K562 (cell line): ENCODE data around the gene HNRNPF. TPM values are rescaled to one million over a fixed set of nuclear protein-coding genes. Genes with fewer than 3 reads are reported as not detected.

Experiments used
- BRCA1 ChIP-seq, 2 experiments: fragments of 450-650 bp in 1 of 2; sonication (generic) in 1 of 2; formaldehyde crosslinking in 1 of 2; IDR thresholded peaks; 2 replicates each; pipeline versions ENCODE4 v1.5.0 to v1.6.1; 2017 to 2020; ENCODE audit warnings: mild to moderate bottlenecking in 1 of 2, missing genetic modification reagents in 1 of 2
- CCNT2 ChIP-seq: IDR thresholded peaks from 2 replicates; pipeline ENCODE4 v1.6.1; 2011; ENCODE audit warnings: borderline replicate concordance, low read depth, mild to moderate bottlenecking, moderate library complexity, mixed read lengths, low read length; ENCODE audit not compliant: insufficient read length; ENCODE audit errors: extremely low read depth
- DMBX1 ChIP-seq: fragments of 250-450 bp; sonication (Bioruptor Pico); IDR thresholded peaks from 2 replicates; pipeline ENCODE4 v1.8.0; 2022; ENCODE audit warnings: inconsistent platforms, mild to moderate bottlenecking, moderate library complexity, borderline replicate concordance
- ETS1 ChIP-seq: conservative IDR thresholded peaks from 2 replicates; pipeline ENCODE4 v1.6.1; 2011; ENCODE audit warnings: low read depth, mild to moderate bottlenecking, low read length; ENCODE audit not compliant: control insufficient read depth
- ETS2 ChIP-seq: IDR thresholded peaks from 2 replicates; pipeline ENCODE4 v1.6.1; 2016; ENCODE audit warnings: borderline replicate concordance, missing genetic modification characterization, mild to moderate bottlenecking, moderate library complexity, missing compliant biosample characterization; ENCODE audit not compliant: poor library complexity, severe bottlenecking
- MAFK ChIP-seq: IDR thresholded peaks from 2 replicates; pipeline ENCODE4 v1.6.1; 2011; ENCODE audit warnings: low read length, improper control_type of control experiment
- MED1 ChIP-seq: sonication (generic); formaldehyde crosslinking; IDR thresholded peaks from 2 replicates; pipeline ENCODE4 v1.8.1; 2023; ENCODE audit warnings: missing genetic modification reagents, borderline replicate concordance
- MITF ChIP-seq: IDR thresholded peaks from 2 replicates; pipeline ENCODE4 v1.6.1; 2014; ENCODE audit warnings: antibody characterized with exemption
- MXI1 ChIP-seq: IDR thresholded peaks from 2 replicates; pipeline ENCODE4 v1.6.1; 2011; ENCODE audit warnings: low read depth, mild to moderate bottlenecking, improper control_type of control experiment, low read length
- NEUROD1 ChIP-seq: fragments of 150-350 bp; IDR thresholded peaks from 2 replicates; pipeline ENCODE4 v1.6.1; 2014; ENCODE audit warnings: borderline replicate concordance, low read length, low read depth; ENCODE audit not compliant: partially characterized antibody
- NFIC ChIP-seq: fragments of 450-650 bp; IDR thresholded peaks from 2 replicates; pipeline ENCODE4 v1.6.1; 2017; ENCODE audit warnings: mild to moderate bottlenecking, inconsistent platforms
- SREBF2 ChIP-seq: sonication (generic); formaldehyde crosslinking; IDR thresholded peaks from 2 replicates; pipeline ENCODE4 v1.4.0; 2020; ENCODE audit warnings: mild to moderate bottlenecking, missing genetic modification reagents
- TCF7 ChIP-seq: sonication (generic); IDR thresholded peaks from 2 replicates; pipeline ENCODE4 v1.6.1; 2016; ENCODE audit warnings: antibody characterized with exemption, borderline replicate concordance
- U2AF2 ChIP-seq: fragments of 200-400 bp; formaldehyde crosslinking; optimal IDR thresholded peaks from 2 replicates; pipeline ENCODE3; 2017; ENCODE audit warnings: low read depth, mild to moderate bottlenecking, low read length
- UBTF ChIP-seq, 2 experiments: IDR thresholded peaks; 2 replicates each; pipeline ENCODE4 v1.6.1; 2012; ENCODE audit warnings: improper control_type of control experiment in 2 of 2, low read depth in 2 of 2, low read length in 2 of 2, borderline replicate concordance in 1 of 2
- ZBTB5 ChIP-seq: fragments of 450-650 bp; IDR thresholded peaks from 2 replicates; pipeline ENCODE4 v1.6.1; 2017; ENCODE audit warnings: antibody characterized with exemption
- ZC3H8 ChIP-seq: fragments of 450-650 bp; IDR thresholded peaks from 2 replicates; pipeline ENCODE4 v1.6.1; 2017
- ZNF277 ChIP-seq: fragments of 250-450 bp; sonication (Bioruptor Pico); IDR thresholded peaks from 2 replicates; pipeline ENCODE4 v1.8.0; 2022; ENCODE audit warnings: inconsistent platforms, mild to moderate bottlenecking, moderate library complexity, borderline replicate concordance
- polyA plus RNA-seq, 8 experiments: library from polyadenylated mRNA; depleted of rRNA in 4 of 8; stranded (reverse) in 5 of 8; unstranded in 3 of 8; fragments of >200 nt; fragmentation: Nextera tagmentation in 2 of 8; fragmentation: Illumina TruSeq in 1 of 8; extraction: Ambion mirVana in 2 of 8; extraction: Trizol in 1 of 8; gene quantifications; 2 replicates each; pipeline versions ENCODE4 v1.2.1 to v1.2.3, GENCODE V29; 2011 to 2014; ENCODE audit warnings: inconsistent platforms in 1 of 8, missing spikeins in 1 of 8
- total RNA-seq, 7 experiments: library from RNA; depleted of rRNA in 6 of 7; stranded (reverse); fragments of >200 nt in 6 of 7; fragmentation: Illumina TruSeq in 2 of 7; extraction: Trizol in 2 of 7; gene quantifications; 2 replicates each; pipeline versions ENCODE4 v1.2.1 to v1.2.3, GENCODE V29; 2011 to 2021; ENCODE audit warnings: low replicate concordance in 1 of 7

Gene HNRNPF
- total and polyA plus RNA-seq, 9 of the 15 experiments (the other 6 are each of a cell fraction or from before 2014, with no cell fraction given): 192 to 489 (median 416) TPM

GRCh38 chr10:43408710-43409384, at the start of gene HNRNPF (continued):
- TF ChIP-seq MED1: 0 out of 2 replicates have a peak, but pooled peaks have one; percentile 41
- TF ChIP-seq ZC3H8: no peak
- peak; percentile 60; the same call in 1 of the 2 replicates for TF ChIP-seq ETS1
- TF ChIP-seq UBTF (IDR thresholded peaks at IDR 0.05; ENCODE audit: borderline replicate concordance in 1 of 2, low read depth in 2 of 2, low read length in 2 of 2): peak in 1 of 2 experiments; percentile 12; a peak in 2 of 4 replicates
- TF ChIP-seq NEUROD1: peak; percentile 69
- TF ChIP-seq SREBF2: no peak
- peak; percentile 43; the same call in 1 of the 2 replicates for TF ChIP-seq DMBX1 (CRISPR knock-in tag)
- TF ChIP-seq BRCA1 (IDR thresholded peaks at IDR 0.05): no peak
- TF ChIP-seq BRCA1 (CRISPR knock-in tag; IDR thresholded peaks at IDR 0.05): peak; percentile 86; the same call in 1 of the 2 replicates
- no peak for TF ChIP-seq ETS2 (tag)
- peak; percentile 87 for TF ChIP-seq NFIC
- 0 out of 2 replicates have a peak, but pooled peaks have one; percentile 16 for TF ChIP-seq TCF7
- TF ChIP-seq ZBTB5: no peak
- TF ChIP-seq CCNT2: peak; percentile 83
- TF ChIP-seq MITF: 0 out of 2 replicates have a peak, but pooled peaks have one; percentile 8
- TF ChIP-seq MXI1: peak; percentile 91
- no peak for TF ChIP-seq ZNF277 (CRISPR knock-in tag)
- 0 out of 2 replicates have a peak, but pooled peaks have one; percentile 22 for TF ChIP-seq MAFK
- no peak for TF ChIP-seq U2AF2
